K562 (cell line): ENCODE data around the gene ITPR2. TPM values are rescaled to one million over a fixed set of nuclear protein-coding genes. Genes with fewer than 3 reads are reported as not detected.

Experiments used
- BHLHE40 ChIP-seq: IDR thresholded peaks from 2 replicates; pipeline ENCODE4 v1.6.1; 2011; ENCODE audit warnings: low read length, improper control_type of control experiment
- CBX5 ChIP-seq: IDR thresholded peaks from 2 replicates; pipeline ENCODE4 v1.6.1; 2014; ENCODE audit warnings: low read depth, borderline replicate concordance
- CREB1 ChIP-seq, 2 experiments: sonication (generic) in 1 of 2; formaldehyde crosslinking in 1 of 2; IDR thresholded peaks; 2 replicates each; pipeline versions ENCODE4 v1.6.1 to v1.8.0; 2012 to 2022; ENCODE audit warnings: inconsistent platforms in 1 of 2, mild to moderate bottlenecking in 1 of 2, missing genetic modification reagents in 1 of 2, moderate library complexity in 1 of 2
- EWSR1 ChIP-seq: fragments of 450-650 bp; IDR thresholded peaks from 2 replicates; pipeline ENCODE4 v1.6.1; 2018; ENCODE audit warnings: borderline replicate concordance, mild to moderate bottlenecking, low read depth, moderate library complexity; ENCODE audit not compliant: partially characterized antibody
- EZH2 ChIP-seq: IDR thresholded peaks from 2 replicates; pipeline ENCODE4 v1.6.1; 2012; ENCODE audit warnings: low read depth, mild to moderate bottlenecking, inconsistent platforms, low read length, borderline replicate concordance
- HMG20B ChIP-seq: fragments of 250-450 bp; sonication (Bioruptor Pico); IDR thresholded peaks from 2 replicates; pipeline ENCODE4 v1.5.0; 2021; ENCODE audit warnings: mild to moderate bottlenecking
- NR2F6 ChIP-seq: fragments of 450-650 bp; formaldehyde crosslinking; IDR thresholded peaks from 2 replicates; pipeline ENCODE4 v1.4.0; 2020; ENCODE audit warnings: mild to moderate bottlenecking
- PRPF4 ChIP-seq: fragments of 200-400 bp; formaldehyde crosslinking; IDR thresholded peaks from one replicate; pipeline ENCODE4 v1.6.1; 2017; ENCODE audit warnings: low read length, low read depth, mild to moderate bottlenecking; ENCODE audit not compliant: insufficient read depth, poor library complexity, severe bottlenecking
- SPI1 ChIP-seq: IDR thresholded peaks from 2 replicates; pipeline ENCODE4 v1.6.1; 2011; ENCODE audit warnings: low read depth, low read length, control low read depth, borderline replicate concordance
- THRAP3 ChIP-seq: fragments of 450-650 bp; IDR thresholded peaks from 2 replicates; pipeline ENCODE4 v1.6.1; 2016; ENCODE audit warnings: mild to moderate bottlenecking, inconsistent platforms, borderline replicate concordance
- XRCC5 ChIP-seq: fragments of 200-400 bp; formaldehyde crosslinking; IDR thresholded peaks from 2 replicates; pipeline ENCODE4 v1.6.1; 2017; ENCODE audit warnings: low read depth, mild to moderate bottlenecking, low read length
- YBX1 ChIP-seq: fragments of 450-650 bp; IDR thresholded peaks from 2 replicates; pipeline ENCODE4 v1.7.1; 2016; ENCODE audit warnings: mild to moderate bottlenecking
- ZBTB5 ChIP-seq: fragments of 450-650 bp; IDR thresholded peaks from 2 replicates; pipeline ENCODE4 v1.6.1; 2017; ENCODE audit warnings: antibody characterized with exemption
- ZNF140 ChIP-seq: fragments of 250-450 bp; sonication (Bioruptor Pico); IDR thresholded peaks from 2 replicates; pipeline ENCODE4 v1.8.0; 2021; ENCODE audit warnings: moderate library complexity, mild to moderate bottlenecking, inconsistent platforms
- ZNF212 ChIP-seq: fragments of 450-650 bp; formaldehyde crosslinking; IDR thresholded peaks from 2 replicates; pipeline ENCODE4 v1.4.0; 2020; ENCODE audit warnings: mild to moderate bottlenecking
- polyA plus RNA-seq, 8 experiments: library from polyadenylated mRNA; depleted of rRNA in 4 of 8; stranded (reverse) in 5 of 8; unstranded in 3 of 8; fragments of >200 nt; fragmentation: Nextera tagmentation in 2 of 8; fragmentation: Illumina TruSeq in 1 of 8; extraction: Ambion mirVana in 2 of 8; extraction: Trizol in 1 of 8; gene quantifications; 2 replicates each; pipeline versions ENCODE4 v1.2.1 to v1.2.3, GENCODE V29; 2011 to 2014; ENCODE audit warnings: inconsistent platforms in 1 of 8, missing spikeins in 1 of 8
- total RNA-seq, 7 experiments: library from RNA; depleted of rRNA in 6 of 7; stranded (reverse); fragments of >200 nt in 6 of 7; fragmentation: Illumina TruSeq in 2 of 7; extraction: Trizol in 2 of 7; gene quantifications; 2 replicates each; pipeline versions ENCODE4 v1.2.1 to v1.2.3, GENCODE V29; 2011 to 2021; ENCODE audit warnings: low replicate concordance in 1 of 7
- TF ChIP-seq, protein P1 (sequence below): sonication (generic); formaldehyde crosslinking; IDR thresholded peaks from 2 replicates; pipeline ENCODE4 v1.8.0; 2022; ENCODE audit warnings: mild to moderate bottlenecking, low read depth, missing genetic modification reagents
- TF ChIP-seq, protein P2 (sequence below), 2 experiments: fragments of 450-650 bp; IDR thresholded peaks; 2 replicates each; pipeline ENCODE4 v1.6.1; 2018; ENCODE audit warnings: mild to moderate bottlenecking in 2 of 2, low read depth in 1 of 2; ENCODE audit not compliant: partially characterized antibody in 2 of 2
- TF ChIP-seq, protein P3 (sequence below): fragments of 450-650 bp; formaldehyde crosslinking; IDR thresholded peaks from 2 replicates; pipeline ENCODE4 v1.4.0; 2020; ENCODE audit warnings: mild to moderate bottlenecking
- TF ChIP-seq, protein P4 (sequence below): fragments of 450-650 bp; IDR thresholded peaks from one replicate; pipeline ENCODE4 v1.6.1; 2018; ENCODE audit warnings: mild to moderate bottlenecking, moderate library complexity; ENCODE audit not compliant: partially characterized antibody

The ITPR2 gene
- total and polyA plus RNA-seq, 9 of the 15 experiments (the other 6 are each of a cell fraction or from before 2014, with no cell fraction given), result 0.21 to 3.3 (median 0.95) TPM

DNA sequence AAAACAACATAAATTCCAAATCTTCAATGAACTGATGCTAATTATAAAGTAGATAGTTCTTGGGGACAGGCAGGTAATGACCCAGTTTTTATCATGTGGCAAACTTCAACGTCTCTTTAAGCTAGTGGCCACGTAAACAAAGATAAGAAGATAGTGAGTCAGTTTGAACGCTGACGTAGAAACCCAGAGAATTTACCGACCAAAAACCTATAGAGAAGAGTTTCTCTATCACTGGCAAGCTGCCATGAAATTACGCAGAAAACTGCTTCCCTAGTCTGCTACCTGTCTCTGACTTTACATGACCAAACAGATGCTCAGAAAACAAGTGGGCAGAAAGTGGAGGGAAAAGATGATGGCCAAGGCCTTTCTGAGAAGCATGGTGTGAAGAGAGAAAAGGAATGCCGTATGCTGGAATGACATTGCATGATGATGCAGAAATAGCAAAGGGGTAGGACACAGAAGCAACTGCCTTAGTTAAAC is 136.3 kb downstream of the ITPR2 start (continued):
- TF ChIP-seq CREB1 (IDR thresholded peaks at IDR 0.05) (peak; percentile 32; the same call in 1 of the 2 replicates), CREB1 (CRISPR knock-in tag; IDR thresholded peaks at IDR 0.05) (no peak), XRCC5 (no peak), ZNF212 (CRISPR knock-in tag) (no peak), SPI1 (no peak), HMG20B (CRISPR knock-in tag) (no peak), EWSR1 (no peak), THRAP3 (no peak), CBX5 (no peak), EZH2 (no peak), BHLHE40 (no peak), PRPF4 (no peak), ZNF140 (no peak), YBX1 (no peak), ZBTB5 (no peak), NR2F6 (CRISPR knock-in tag) (no peak)
- TF ChIP-seq, protein P1, sequence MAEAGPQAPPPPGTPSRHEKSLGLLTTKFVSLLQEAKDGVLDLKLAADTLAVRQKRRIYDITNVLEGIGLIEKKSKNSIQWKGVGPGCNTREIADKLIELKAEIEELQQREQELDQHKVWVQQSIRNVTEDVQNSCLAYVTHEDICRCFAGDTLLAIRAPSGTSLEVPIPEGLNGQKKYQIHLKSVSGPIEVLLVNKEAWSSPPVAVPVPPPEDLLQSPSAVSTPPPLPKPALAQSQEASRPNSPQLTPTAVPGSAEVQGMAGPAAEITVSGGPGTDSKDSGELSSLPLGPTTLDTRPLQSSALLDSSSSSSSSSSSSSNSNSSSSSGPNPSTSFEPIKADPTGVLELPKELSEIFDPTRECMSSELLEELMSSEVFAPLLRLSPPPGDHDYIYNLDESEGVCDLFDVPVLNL, result no peak
- TF ChIP-seq, protein P2, sequence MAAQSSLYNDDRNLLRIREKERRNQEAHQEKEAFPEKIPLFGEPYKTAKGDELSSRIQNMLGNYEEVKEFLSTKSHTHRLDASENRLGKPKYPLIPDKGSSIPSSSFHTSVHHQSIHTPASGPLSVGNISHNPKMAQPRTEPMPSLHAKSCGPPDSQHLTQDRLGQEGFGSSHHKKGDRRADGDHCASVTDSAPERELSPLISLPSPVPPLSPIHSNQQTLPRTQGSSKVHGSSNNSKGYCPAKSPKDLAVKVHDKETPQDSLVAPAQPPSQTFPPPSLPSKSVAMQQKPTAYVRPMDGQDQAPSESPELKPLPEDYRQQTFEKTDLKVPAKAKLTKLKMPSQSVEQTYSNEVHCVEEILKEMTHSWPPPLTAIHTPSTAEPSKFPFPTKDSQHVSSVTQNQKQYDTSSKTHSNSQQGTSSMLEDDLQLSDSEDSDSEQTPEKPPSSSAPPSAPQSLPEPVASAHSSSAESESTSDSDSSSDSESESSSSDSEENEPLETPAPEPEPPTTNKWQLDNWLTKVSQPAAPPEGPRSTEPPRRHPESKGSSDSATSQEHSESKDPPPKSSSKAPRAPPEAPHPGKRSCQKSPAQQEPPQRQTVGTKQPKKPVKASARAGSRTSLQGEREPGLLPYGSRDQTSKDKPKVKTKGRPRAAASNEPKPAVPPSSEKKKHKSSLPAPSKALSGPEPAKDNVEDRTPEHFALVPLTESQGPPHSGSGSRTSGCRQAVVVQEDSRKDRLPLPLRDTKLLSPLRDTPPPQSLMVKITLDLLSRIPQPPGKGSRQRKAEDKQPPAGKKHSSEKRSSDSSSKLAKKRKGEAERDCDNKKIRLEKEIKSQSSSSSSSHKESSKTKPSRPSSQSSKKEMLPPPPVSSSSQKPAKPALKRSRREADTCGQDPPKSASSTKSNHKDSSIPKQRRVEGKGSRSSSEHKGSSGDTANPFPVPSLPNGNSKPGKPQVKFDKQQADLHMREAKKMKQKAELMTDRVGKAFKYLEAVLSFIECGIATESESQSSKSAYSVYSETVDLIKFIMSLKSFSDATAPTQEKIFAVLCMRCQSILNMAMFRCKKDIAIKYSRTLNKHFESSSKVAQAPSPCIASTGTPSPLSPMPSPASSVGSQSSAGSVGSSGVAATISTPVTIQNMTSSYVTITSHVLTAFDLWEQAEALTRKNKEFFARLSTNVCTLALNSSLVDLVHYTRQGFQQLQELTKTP (IDR thresholded peaks at IDR 0.05; ENCODE audit: low read depth in 1 of 2, partially characterized antibody in 2 of 2), result peak in 1 of 2 experiments; percentile 9
- TF ChIP-seq, protein P3, sequence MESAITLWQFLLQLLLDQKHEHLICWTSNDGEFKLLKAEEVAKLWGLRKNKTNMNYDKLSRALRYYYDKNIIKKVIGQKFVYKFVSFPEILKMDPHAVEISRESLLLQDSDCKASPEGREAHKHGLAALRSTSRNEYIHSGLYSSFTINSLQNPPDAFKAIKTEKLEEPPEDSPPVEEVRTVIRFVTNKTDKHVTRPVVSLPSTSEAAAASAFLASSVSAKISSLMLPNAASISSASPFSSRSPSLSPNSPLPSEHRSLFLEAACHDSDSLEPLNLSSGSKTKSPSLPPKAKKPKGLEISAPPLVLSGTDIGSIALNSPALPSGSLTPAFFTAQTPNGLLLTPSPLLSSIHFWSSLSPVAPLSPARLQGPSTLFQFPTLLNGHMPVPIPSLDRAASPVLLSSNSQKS (CRISPR knock-in tag), result no peak
- TF ChIP-seq, protein P4, sequence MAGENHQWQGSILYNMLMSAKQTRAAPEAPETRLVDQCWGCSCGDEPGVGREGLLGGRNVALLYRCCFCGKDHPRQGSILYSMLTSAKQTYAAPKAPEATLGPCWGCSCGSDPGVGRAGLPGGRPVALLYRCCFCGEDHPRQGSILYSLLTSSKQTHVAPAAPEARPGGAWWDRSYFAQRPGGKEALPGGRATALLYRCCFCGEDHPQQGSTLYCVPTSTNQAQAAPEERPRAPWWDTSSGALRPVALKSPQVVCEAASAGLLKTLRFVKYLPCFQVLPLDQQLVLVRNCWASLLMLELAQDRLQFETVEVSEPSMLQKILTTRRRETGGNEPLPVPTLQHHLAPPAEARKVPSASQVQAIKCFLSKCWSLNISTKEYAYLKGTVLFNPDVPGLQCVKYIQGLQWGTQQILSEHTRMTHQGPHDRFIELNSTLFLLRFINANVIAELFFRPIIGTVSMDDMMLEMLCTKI, result no peak
